Brain pericyte (primary cell): ENCODE measurements around the gene C12orf75.

Experiments
- DNase-seq: peaks from one replicate; pipeline ENCODE4 v3.0.0-alpha.2; 2012; ENCODE audit warnings: low read depth, low spot score

The C12orf75 gene

DNA sequence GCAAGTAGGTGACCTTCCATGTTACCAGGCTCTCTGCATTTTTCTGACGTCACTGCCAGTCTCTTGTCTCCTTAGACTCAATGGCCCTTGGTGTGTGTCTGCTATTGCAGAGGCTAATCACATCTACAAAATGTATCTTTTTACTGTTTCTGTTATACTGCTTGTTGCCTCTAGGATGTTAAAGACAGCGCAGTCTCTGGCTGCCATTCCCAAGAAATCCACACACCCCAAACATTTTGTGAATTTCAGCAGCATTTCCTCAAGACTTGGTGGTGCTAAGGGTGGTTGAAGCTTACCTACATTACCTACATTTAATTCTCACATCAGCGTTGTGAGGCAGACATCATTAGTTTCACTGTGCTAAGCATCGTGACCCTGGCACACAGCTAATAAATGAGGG lies 87.2 kb downstream of the C12orf75 start:
- no peak for DNase-seq

DNA sequence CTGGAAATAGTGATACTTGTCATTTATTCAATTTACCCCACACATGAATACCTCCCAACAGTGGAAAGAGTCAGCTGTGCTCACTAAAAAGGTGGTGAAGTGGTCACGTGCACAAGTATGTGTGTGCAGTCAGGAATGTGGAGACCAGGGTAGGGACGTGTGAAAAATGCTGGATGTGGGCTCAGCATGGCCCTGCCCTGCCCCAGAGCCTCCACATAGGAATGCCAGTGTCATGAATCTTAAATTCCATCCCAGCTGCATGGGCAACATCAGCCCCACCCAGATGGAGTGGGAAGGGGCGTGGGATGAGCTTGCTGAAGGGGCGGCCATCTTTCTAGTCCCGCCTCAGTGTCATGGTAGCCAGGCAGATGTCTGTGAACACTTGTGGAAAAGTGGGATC lies 87.7 kb downstream of the C12orf75 start:
- DNase-seq: no peak

DNA sequence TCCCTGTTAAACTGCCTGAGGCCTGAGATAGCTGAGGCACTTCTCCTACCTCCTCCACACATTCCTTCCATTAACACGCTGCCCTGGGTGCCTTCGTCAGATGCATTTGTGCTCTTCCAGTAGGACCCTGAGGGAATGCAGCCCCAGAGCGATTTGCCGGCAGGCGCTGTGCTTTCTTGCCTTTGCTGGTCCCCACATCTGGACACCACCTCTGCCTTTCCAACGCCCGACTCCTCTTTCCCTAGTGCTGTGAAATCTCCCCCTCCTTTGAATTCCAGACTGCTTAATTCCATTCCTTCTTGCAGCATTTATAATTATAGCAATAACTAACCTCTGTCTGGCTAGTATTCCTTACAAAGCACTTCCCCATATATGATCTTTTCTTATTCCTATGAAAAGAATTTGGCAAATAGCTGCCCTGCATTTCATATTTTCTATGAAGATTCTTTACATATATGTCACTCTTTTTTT lies 88.4 kb downstream of the C12orf75 start:
- DNase-seq: no peak

DNA sequence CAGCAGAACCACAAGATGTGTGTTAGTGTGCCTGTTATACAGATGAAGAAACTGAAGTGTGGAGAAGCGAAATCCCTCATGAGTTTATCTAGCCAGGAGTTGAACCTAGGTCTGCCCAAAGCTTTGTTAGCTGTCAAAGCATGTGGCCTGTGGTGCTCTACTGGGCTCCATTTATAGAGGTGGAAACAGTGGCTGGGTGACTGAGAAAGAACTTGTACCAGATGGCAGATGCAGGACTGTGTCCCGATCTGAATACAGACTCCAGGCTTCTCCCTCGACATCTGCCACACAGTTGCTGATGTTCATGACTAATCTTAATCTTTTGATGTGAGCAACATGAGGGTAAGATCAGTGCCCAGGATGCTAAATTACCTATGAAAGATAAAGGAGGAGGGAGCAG lies 89.1 kb downstream of the C12orf75 start:
- DNase-seq: no peak

DNA sequence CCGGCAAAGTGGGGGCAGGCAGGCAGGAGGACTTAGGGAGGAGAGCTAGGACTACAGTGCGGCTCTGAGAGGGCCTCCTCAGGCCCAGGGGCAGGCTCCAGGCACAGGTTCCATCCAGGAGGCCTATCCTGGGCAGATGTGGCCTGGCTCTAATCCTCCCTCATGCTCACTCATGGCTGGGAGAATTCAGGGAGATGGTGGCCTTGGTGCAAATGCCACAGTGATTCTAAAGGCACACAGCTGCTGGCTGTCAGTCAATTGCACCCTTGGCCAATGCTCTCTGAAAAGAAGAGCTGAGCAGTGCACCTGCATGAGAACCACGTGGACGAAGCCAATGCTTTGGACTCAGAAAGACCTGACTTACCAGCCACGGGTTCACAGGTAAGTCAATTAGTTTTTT lies 89.6 kb downstream of the C12orf75 start:
- DNase-seq: no peak

DNA sequence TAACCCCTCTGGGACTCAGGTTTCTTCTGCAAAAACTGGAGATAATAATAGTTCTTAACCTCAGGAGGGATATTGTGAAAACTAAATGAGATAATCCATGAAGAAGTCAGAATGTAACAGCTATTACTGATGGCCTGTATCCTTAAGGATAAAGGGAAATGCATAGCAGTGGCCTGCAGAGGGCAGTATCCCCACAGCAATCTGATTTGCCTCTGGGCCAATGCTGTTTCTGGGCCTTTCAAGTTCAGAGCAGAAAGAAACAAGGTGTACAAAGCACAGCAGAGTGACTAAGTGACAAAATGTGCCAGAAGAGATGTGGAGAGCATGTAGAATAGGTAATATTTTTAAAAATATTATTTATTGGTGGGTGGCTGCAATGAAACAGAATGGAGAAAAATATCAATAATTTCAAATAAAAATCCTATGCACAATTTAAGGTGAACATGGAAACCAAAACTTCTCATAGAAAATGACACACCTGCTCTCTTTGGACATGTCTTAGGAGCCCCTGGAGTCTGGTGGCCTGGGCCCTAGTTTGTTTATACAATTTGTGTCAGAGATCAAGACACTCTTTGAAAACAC lies 90.3 kb downstream of the C12orf75 start:
- DNase-seq: peak; percentile 30
